Transverse colon (tissue), 4 donors: Measurements from ENCODE around the gene LRRC46. TPM values are rescaled to one million over a fixed set of nuclear protein-coding genes. Genes with fewer than 3 reads are reported as not detected.
A peak's percentile ranks its signal among the peaks of the same experiment; 100 is the strongest.

Experiments used
- DNase-seq: peaks from one replicate; pipeline ENCODE4 v3.0.0-alpha.2; 2019
- H3K27ac ChIP-seq, 4 donors: fragments of 200-600 bp; sonication (generic); 2 replicates each; pipeline ENCODE4 v1.5.1; 2016 to 2018; ENCODE audit warnings: inconsistent platforms in 4 of 4
- H3K27me3 ChIP-seq: fragments of 200-600 bp; sonication (generic); 2 replicates; pipeline ENCODE4 v1.5.1; 2017; ENCODE audit warnings: inconsistent platforms
- H3K36me3 ChIP-seq, 4 donors: fragments of 200-600 bp; sonication (generic); 2 replicates each; pipeline ENCODE4 v1.5.1; 2017 to 2019; ENCODE audit warnings: inconsistent platforms in 4 of 4
- H3K4me1 ChIP-seq, 4 donors: fragments of 200-600 bp; sonication (generic); 2 replicates each; pipeline ENCODE4 v1.5.1; 2017 to 2020; ENCODE audit warnings: inconsistent platforms in 4 of 4
- H3K4me3 ChIP-seq, 4 donors: fragments of 200-600 bp; sonication (generic); 1 replicate in 1 of 4; 2 replicates in 3 of 4; pipeline versions ENCODE4 v1.5.1 to v1.6.1; 2017 to 2019; ENCODE audit warnings: inconsistent platforms in 4 of 4
- H3K9me3 ChIP-seq, 2 donors: fragments of 200-600 bp; sonication (generic); 2 replicates each; pipeline ENCODE4 v1.5.1; 2017 to 2019; ENCODE audit warnings: inconsistent platforms in 2 of 2
- CTCF ChIP-seq, 5 experiments: fragments of 200-600 bp in 3 of 5; fragments of 450-650 bp in 2 of 5; sonication (generic) in 3 of 5; IDR thresholded peaks; 1 replicate in 2 of 5; 2 replicates in 3 of 5; pipeline ENCODE4 v1.5.1; 2016 to 2017; ENCODE audit warnings: antibody characterized with exemption in 5 of 5, inconsistent platforms in 3 of 5, mild to moderate bottlenecking in 2 of 5, moderate library complexity in 1 of 5
- EP300 ChIP-seq: sonication (generic); formaldehyde crosslinking; IDR thresholded peaks from one replicate; pipeline ENCODE4 v1.6.1; 2017; ENCODE audit warnings: antibody characterized with exemption, low read depth
- POLR2A ChIP-seq: fragments of 450-650 bp; IDR thresholded peaks from one replicate; pipeline ENCODE4 v1.6.1; 2016; ENCODE audit warnings: antibody characterized with exemption, mild to moderate bottlenecking, moderate library complexity
- POLR2AphosphoS5 ChIP-seq, 3 donors: sonication (generic); formaldehyde crosslinking; IDR thresholded peaks; one replicate each; pipeline ENCODE4 v1.6.1; 2016; ENCODE audit warnings: antibody characterized with exemption in 3 of 3
- WGBS, 2 donors: methylation state at CpG; one replicate each; pipeline ENCODE4 v1.1.5; 2018; ENCODE audit warnings: low coverage in 1 of 2; 5-methylcytosine and 5-hydroxymethylcytosine counted together
- in situ Hi-C, 4 donors: fragments of 200-750 bp; cut with MboI; loops; one replicate each; pipeline versions ENCODE4 v1.15.0 to v1.15.1; 2017; ENCODE audit warnings: low sequenced_read_pairs in 3 of 4, low pct_ligation_motif_present in 1 of 4, low pct_unique_long_range_greater_than_20kb in 1 of 4
- intact Hi-C: fragments of 100-400 bp; cut with DNase I; formaldehyde crosslinking; loops from one replicate; pipeline ENCODE4 v1.15.1; 2023; ENCODE audit warnings: low total_unique reads
- total RNA-seq, 4 donors: library from RNA; depleted of rRNA; stranded (reverse); fragments of >200 nt; gene quantifications; one replicate each; pipeline ENCODE4 v1.1.0, GENCODE V29; 2016

Gene LRRC46
- total RNA-seq, 4 donors from 2014 or later: 0.48 to 0.80 TPM; not detected in 2

DNA sequence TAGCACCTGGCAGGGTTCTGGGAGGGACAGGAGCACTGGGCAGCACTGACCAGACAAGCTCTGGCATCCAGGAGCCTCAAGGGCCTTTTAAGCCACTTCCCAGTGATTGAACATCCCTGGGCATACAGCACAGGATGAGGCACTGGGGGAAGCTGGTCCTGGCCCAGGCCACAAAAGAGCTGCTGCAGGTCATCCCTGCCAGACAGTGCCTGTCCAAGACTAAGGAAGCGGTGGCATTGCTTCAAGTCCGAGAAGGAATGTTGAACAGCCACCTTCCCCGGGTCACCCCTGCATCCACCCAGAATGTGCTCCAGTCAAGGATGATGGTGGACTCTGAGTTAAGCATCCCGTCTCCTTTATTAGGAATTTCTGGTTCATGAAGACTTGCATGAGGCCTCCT is 8.7 kb upstream of the LRRC46 start:
- TF ChIP-seq POLR2AphosphoS5 (IDR thresholded peaks at IDR 0.05): no peak
- TF ChIP-seq CTCF (IDR thresholded peaks at IDR 0.05): no peak
- no peak for TF ChIP-seq EP300
- no peak for TF ChIP-seq POLR2A
- no peaks in the 10 kb centered on the region for H3K9me3 ChIP-seq
- H3K27ac ChIP-seq: no peak overlapping the region
- H3K4me1 ChIP-seq: peaks cover 6 to 31% (median 26%) of the 10 kb centered on the region in 4 donors
- no peak for DNase-seq
- H3K36me3 ChIP-seq: peaks cover 0 to 46% (median 22%) of the 10 kb centered on the region in 4 donors
- intact Hi-C loops (no loop called here), in situ Hi-C loops (no loop called here)
- H3K27me3 ChIP-seq: no peaks in the 10 kb centered on the region
- 95% methylated on average over 4 of the region's 4 CpGs; no CpG with 5 or more reads in 1 of the 2 donors for WGBS, 2 donors
- no peak overlapping the region for H3K4me3 ChIP-seq

DNA sequence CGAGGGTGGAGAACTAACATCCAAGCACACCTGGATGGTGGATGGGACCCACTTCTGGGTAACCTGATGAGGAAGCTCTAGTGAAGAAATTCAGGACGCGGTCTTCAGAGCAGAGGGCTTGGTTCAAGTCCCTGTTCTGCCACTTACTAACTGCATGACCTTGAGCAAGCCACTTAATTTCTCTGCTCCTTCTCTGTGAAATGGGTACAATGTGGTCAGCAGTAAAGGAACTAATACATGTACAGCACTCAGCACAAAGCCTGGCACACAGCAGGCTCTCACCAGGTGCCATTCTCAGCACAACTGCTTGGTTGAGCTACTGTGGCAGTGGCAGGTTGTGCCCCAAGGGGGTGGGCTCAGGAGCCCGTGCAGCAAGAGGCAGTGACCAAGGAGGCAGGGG is 8.0 kb upstream of the LRRC46 start:
- Histone ChIP-seq H3K9me3 (no peaks in the 10 kb centered on the region), H3K27me3 (no peaks in the 10 kb centered on the region), H3K4me3 (no peak overlapping the region), H3K36me3 (peaks cover 0 to 43% (median 19%) of the 10 kb centered on the region in 4 donors), H3K4me1 (peaks cover 6 to 31% (median 26%) of the 10 kb centered on the region in 4 donors), H3K27ac (no peak overlapping the region)
- in situ Hi-C loops (no loop called here), intact Hi-C loops (no loop called here)
- WGBS, 2 donors: 94% methylated on average over 4 of the region's 4 CpGs; no CpG with 5 or more reads in 1 of the 2 donors
- no peak for DNase-seq
- no peak for TF ChIP-seq CTCF (IDR thresholded peaks at IDR 0.05)
- no peak for TF ChIP-seq POLR2A
- no peak for TF ChIP-seq EP300
- no peak for TF ChIP-seq POLR2AphosphoS5 (IDR thresholded peaks at IDR 0.05)

- Histone ChIP-seq H3K4me3 (peak overlapping the region in 1 of 4 donors; percentile 92), H3K27ac (peak overlapping the region in 3 of 4 donors; percentile 87 to 90 (median 90)), H3K36me3 (peaks cover 0 to 31% (median 12%) of the 10 kb centered on the region in 4 donors), H3K9me3 (no peaks in the 10 kb centered on the region), H3K4me1 (peaks cover 17 to 24% (median 19%) of the 10 kb centered on the region in 4 donors), H3K27me3 (no peaks in the 10 kb centered on the region)
- intact Hi-C loops: no loop called here
- no peak for DNase-seq
- 80 to 84% methylated on average over 2 to 3 of the region's 3 CpGs for WGBS, 2 donors
- TF ChIP-seq POLR2A: peak; percentile 21
- TF ChIP-seq POLR2AphosphoS5 (IDR thresholded peaks at IDR 0.05): no peak
- in situ Hi-C loops: loop anchor here in 1 of 4 donors (25.0 kb wide), 1 partner anchor 132 kb away; the partner anchor contains the start of genes CDK5RAP3 and PRR15L
These were observed 1.6 kb upstream of the LRRC46 start for GRCh38 chr17:47829870-47830269.

GRCh38 chr17:47830396-47831002 is 971 bp upstream of the LRRC46 start:
- H3K27ac ChIP-seq: peak overlapping the region; percentile 85 to 90 (median 88)
- H3K4me1 ChIP-seq: peaks cover 17 to 24% (median 19%) of the 10 kb centered on the region in 4 donors
- H3K4me3 ChIP-seq: peak overlapping the region; percentile 65 to 92 (median 84)
- intact Hi-C loops: no loop called here
- WGBS, 2 donors: 66 to 67% methylated on average over 3 to 18 of the region's 18 CpGs
- DNase-seq: no peak
- in situ Hi-C loops: loop anchor here in 1 of 4 donors (25.0 kb wide), 1 partner anchor 132 kb away; the partner anchor contains the start of genes CDK5RAP3 and PRR15L
- TF ChIP-seq CTCF (IDR thresholded peaks at IDR 0.05) (no peak), POLR2AphosphoS5 (IDR thresholded peaks at IDR 0.05) (no peak), POLR2A (no peak)
- no peaks in the 10 kb centered on the region for H3K27me3 ChIP-seq
- peaks cover 0 to 26% (median 9%) of the 10 kb centered on the region in 4 donors for H3K36me3 ChIP-seq
- H3K9me3 ChIP-seq: no peaks in the 10 kb centered on the region
